Left lung (tissue), 10 donors: ENCODE results near the gene MTERF4. TPM values are rescaled to one million over a fixed set of nuclear protein-coding genes. Genes with fewer than 3 reads are reported as not detected.

Source experiments
- ATAC-seq: fragments of 200-7000 bp; cut with Tn5 transposase; one replicate; pipeline ENCODE4 v1.9.1; 2020; ENCODE audit warnings: moderate library complexity
- DNase-seq, 4 donors: peaks; one replicate each; pipeline ENCODE4 v3.0.0-alpha.2; 2013 to 2020
- H3K27ac ChIP-seq, 2 donors: fragments of 200-600 bp; sonication (generic) in 1 of 2; one replicate each; pipeline versions ENCODE4 v1.5.0 to v1.8.0; 2020 to 2021
- H3K27me3 ChIP-seq, 2 donors: fragments of 200-600 bp; sonication (generic) in 1 of 2; one replicate each; pipeline versions ENCODE4 v1.5.0 to v1.8.0; 2020 to 2021
- H3K36me3 ChIP-seq, 2 donors: fragments of 200-600 bp; sonication (generic) in 1 of 2; one replicate each; pipeline versions ENCODE4 v1.5.0 to v1.8.0; 2020 to 2021
- H3K4me1 ChIP-seq, 2 donors: fragments of 200-600 bp; one replicate each; pipeline ENCODE4 v1.8.0; 2021
- H3K4me3 ChIP-seq, 2 donors: fragments of 200-600 bp; sonication (generic) in 1 of 2; one replicate each; pipeline versions ENCODE4 v1.5.0 to v1.8.0; 2020 to 2021; ENCODE audit warnings: mild to moderate bottlenecking in 1 of 2
- H3K9me3 ChIP-seq, 2 donors: fragments of 200-600 bp; sonication (generic) in 1 of 2; one replicate each; pipeline versions ENCODE4 v1.5.0 to v1.8.0; 2020 to 2021
- intact Hi-C, 2 donors: fragments of 100-400 bp; cut with DNase I; formaldehyde crosslinking; loops; one replicate each; pipeline versions ENCODE4 v1.11.2 to v1.14.2; 2022
- polyA plus RNA-seq, 6 donors: library from polyadenylated mRNA; unstranded; fragments of 120-200 nt; gene quantifications; one replicate each; pipeline ENCODE4 v1.2.1, GENCODE V29; 2013; ENCODE audit not compliant: insufficient read length in 6 of 6
- total RNA-seq, 2 donors: library from RNA; stranded (reverse); fragmentation: NEBNext Ultra II Directional; extraction: Animal tissue kit (Norgen Biotek cat#: 25700); gene quantifications; one replicate each; pipeline ENCODE4 v1.2.1, GENCODE V29; 2021
- TF ChIP-seq, protein P1 (sequence below), 2 donors: fragments of 200-600 bp; sonication (generic) in 1 of 2; IDR thresholded peaks; one replicate each; pipeline versions ENCODE4 v1.5.0 to v1.8.0; 2021; ENCODE audit warnings: antibody characterized with exemption in 2 of 2
- donor health status: DM: no; HTN: yes; CAD: no.
- donor health status: DM: no; HTN: no; CAD: no.

MTERF4 gene
- total and polyA plus RNA-seq, 8 donors, result 24.9 to 101 (median 85.1) TPM

DNA sequence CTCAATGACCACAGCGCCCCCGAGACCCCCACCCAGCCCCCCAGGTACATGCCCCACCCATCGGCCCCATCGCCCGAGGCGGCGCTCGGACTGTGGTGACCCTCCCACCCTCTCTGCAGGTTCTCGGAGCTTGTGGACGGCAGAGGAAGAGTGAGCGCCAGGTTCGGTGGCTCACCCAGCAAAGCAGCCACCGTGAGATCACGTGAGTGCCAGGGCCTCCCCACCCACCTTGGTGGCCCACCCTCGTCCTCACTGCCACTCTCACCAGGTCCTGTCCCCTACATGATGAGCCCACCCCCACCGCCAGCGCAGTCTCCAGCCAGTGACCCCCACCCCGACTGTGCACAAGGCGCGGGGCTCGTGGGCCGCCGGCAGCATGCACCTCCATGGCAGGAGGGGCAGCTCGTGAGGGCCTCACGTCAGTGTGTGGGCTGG, 30.4 kb downstream of the MTERF4 start:
- intact Hi-C loops, result no loop called here
- H3K9me3 ChIP-seq, result no peaks in the 10 kb centered on the region
- no peak overlapping the region for H3K4me3 ChIP-seq
- peaks cover 0 to 75% of the 10 kb centered on the region in 2 donors for H3K36me3 ChIP-seq
- no peaks in the 10 kb centered on the region for H3K4me1 ChIP-seq
- no peak overlapping the region for H3K27ac ChIP-seq
- TF ChIP-seq, protein P1, sequence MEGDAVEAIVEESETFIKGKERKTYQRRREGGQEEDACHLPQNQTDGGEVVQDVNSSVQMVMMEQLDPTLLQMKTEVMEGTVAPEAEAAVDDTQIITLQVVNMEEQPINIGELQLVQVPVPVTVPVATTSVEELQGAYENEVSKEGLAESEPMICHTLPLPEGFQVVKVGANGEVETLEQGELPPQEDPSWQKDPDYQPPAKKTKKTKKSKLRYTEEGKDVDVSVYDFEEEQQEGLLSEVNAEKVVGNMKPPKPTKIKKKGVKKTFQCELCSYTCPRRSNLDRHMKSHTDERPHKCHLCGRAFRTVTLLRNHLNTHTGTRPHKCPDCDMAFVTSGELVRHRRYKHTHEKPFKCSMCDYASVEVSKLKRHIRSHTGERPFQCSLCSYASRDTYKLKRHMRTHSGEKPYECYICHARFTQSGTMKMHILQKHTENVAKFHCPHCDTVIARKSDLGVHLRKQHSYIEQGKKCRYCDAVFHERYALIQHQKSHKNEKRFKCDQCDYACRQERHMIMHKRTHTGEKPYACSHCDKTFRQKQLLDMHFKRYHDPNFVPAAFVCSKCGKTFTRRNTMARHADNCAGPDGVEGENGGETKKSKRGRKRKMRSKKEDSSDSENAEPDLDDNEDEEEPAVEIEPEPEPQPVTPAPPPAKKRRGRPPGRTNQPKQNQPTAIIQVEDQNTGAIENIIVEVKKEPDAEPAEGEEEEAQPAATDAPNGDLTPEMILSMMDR (IDR thresholded peaks at IDR 0.05), result no peak
- DNase-seq (no peak), ATAC-seq (no peak)
- no peaks in the 10 kb centered on the region for H3K27me3 ChIP-seq

DNA sequence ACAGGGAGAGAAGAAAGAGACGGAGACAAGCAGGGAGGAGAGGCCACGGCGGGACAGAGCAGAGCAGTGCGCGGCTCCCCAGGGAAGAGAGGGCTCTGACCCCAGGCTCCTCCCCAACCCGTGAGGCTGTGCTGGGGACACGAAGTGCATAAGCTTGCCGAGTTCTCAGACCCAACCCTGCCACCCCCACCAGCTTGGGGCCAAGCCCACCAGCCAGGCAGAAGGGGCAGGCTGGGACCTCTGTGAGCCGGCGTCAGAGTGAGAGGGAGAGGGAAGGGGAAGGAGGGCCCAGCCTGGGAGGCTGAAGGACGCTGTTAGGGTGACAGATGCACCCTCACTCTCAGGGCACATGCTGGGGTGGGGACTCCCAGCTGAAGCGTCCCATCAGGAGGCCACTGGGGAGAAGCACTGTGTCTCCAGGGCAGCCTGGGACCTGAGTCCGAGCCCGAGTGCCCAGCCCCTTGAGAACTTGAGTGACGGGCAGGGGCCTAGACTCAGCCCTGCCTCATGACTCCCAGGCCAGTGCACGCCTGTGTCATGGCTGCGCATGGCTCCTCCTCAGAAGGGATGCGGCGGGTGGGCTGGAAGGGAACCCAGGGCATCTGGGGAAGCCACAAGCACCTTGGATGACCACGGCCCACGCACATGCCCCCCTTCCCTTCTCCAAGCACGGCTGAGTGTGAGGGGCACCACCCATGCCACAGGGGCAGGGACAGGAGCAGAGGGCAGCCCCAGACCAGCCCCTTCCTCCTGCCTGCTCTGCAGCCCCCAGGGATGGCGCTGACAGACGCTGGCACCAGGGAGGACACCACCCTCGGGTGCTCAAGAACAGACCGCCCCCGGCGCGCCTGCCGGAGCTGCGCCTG, 31.0 kb downstream of the MTERF4 start:
- no peaks in the 10 kb centered on the region for H3K27me3 ChIP-seq
- no peak for DNase-seq
- H3K4me3 ChIP-seq, result no peak overlapping the region
- no peak overlapping the region for H3K27ac ChIP-seq
- no peak for ATAC-seq
- TF ChIP-seq, protein P1 (IDR thresholded peaks at IDR 0.05), result no peak
- peaks cover 0 to 76% of the 10 kb centered on the region in 2 donors for H3K36me3 ChIP-seq
- H3K4me1 ChIP-seq, result no peaks in the 10 kb centered on the region
- H3K9me3 ChIP-seq, result no peaks in the 10 kb centered on the region
- intact Hi-C loops, result no loop called here

DNA sequence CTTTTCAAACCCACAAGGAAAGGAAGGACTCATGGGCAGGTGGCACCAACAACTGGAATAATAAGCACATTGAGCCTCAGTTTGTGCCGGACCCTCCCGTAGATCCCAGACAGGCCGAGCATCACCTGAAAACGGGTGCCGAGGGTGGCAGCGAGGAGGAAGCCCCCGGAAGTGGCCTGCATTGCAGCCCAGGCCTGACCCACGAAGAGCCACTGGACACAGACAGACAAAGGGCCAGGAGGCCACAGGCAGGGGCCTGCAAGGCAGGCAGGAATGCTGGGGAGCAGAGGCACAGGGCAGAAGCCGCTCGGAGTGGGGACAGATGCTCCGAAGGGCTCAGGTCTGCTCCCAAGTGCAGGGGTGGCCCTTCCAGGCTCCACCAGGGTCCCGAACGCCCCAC, 31.7 kb downstream of the MTERF4 start:
- TF ChIP-seq, protein P1 (IDR thresholded peaks at IDR 0.05), result no peak
- Histone ChIP-seq H3K27ac (no peak overlapping the region), H3K9me3 (no peaks in the 10 kb centered on the region), H3K4me1 (no peaks in the 10 kb centered on the region), H3K27me3 (no peaks in the 10 kb centered on the region), H3K36me3 (peaks cover 0 to 75% of the 10 kb centered on the region in 2 donors), H3K4me3 (no peak overlapping the region)
- ATAC-seq (no peak), DNase-seq (no peak)
- intact Hi-C loops, result no loop called here

DNA sequence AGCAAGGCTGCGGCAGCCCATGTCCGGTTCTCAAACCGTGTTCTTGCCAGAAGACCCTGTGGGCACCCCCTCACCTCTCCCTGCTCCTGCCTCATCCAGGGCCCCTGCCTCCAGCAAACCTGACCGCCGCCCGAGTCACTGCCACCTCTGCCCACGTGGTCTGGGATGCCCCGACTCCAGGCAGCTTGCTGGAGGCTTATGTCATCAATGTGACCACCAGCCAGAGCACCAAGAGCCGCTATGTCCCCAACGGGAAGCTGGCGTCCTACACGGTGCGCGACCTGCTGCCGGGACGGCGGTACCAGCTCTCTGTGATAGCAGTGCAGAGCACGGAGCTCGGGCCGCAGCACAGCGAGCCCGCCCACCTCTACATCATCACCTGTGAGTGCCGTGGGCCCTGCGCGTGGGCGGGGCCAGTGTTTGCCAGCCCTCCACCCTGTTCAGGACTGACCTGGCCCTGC, 32.2 kb downstream of the MTERF4 start:
- no peaks in the 10 kb centered on the region for H3K9me3 ChIP-seq
- H3K36me3 ChIP-seq, result peaks cover 0 to 70% of the 10 kb centered on the region in 2 donors
- H3K4me3 ChIP-seq, result no peak overlapping the region
- no peaks in the 10 kb centered on the region for H3K4me1 ChIP-seq
- intact Hi-C loops, result no loop called here
- ATAC-seq (no peak), DNase-seq (no peak)
- TF ChIP-seq, protein P1 (IDR thresholded peaks at IDR 0.05), result no peak
- no peak overlapping the region for H3K27ac ChIP-seq
- H3K27me3 ChIP-seq, result no peaks in the 10 kb centered on the region

DNA sequence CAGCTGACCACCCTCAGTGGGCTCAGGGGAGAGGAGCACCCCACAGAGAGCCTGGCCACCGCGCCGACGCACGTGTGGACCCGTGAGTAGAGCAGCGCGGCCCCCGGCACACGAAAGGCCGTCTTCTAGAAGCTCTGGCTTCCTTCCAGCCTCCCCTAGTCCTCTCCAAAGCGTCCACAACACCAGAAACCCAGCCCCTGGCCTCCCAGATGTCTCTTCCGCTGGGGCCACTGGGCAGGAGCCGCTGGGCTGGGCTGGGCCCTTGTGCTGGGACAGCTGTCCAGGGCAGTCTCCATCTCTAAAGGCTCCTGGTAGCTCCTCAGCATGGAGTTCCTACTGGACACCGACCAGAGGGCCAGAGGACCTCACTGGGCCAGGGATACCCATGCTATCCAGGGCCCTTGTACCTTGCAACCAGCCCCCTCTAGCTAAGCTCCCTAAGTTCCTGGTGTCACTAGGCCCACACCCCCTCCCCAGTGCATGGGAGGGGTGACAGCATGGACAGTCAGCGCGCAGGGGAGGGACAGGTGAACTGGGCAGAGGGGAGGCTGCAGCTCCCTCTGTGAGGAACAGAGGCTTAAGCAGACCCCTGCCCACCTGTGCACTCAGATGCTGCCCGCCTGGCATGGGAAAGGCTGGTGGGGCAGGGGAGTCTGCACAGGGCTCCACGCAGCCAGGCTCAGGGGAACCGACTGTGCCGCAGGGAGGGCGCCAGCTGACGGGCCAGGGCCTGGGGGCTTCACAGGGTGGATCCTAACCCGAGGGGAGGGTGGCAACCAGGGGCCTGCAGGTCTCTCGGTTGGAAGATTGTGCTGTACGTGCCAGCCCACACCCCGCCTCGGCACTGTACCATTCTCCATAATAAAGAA, 32.9 kb downstream of the MTERF4 start:
- Histone ChIP-seq H3K4me3 (no peak overlapping the region), H3K4me1 (no peaks in the 10 kb centered on the region), H3K27me3 (no peaks in the 10 kb centered on the region), H3K27ac (no peak overlapping the region), H3K9me3 (no peaks in the 10 kb centered on the region), H3K36me3 (peaks cover 0 to 64% of the 10 kb centered on the region in 2 donors)
- no peak for DNase-seq
- TF ChIP-seq, protein P1 (IDR thresholded peaks at IDR 0.05), result no peak
- ATAC-seq, result no peak
- intact Hi-C loops, result no loop called here
